ENCODE results near the gene C20orf144. TPM values are rescaled to one million over a fixed set of nuclear protein-coding genes. Genes with fewer than 3 reads are reported as not detected.

The C20orf144 gene
- total RNA-seq, 2 experiments from 2014 or later, result 0.30 to 0.33 TPM

DNA sequence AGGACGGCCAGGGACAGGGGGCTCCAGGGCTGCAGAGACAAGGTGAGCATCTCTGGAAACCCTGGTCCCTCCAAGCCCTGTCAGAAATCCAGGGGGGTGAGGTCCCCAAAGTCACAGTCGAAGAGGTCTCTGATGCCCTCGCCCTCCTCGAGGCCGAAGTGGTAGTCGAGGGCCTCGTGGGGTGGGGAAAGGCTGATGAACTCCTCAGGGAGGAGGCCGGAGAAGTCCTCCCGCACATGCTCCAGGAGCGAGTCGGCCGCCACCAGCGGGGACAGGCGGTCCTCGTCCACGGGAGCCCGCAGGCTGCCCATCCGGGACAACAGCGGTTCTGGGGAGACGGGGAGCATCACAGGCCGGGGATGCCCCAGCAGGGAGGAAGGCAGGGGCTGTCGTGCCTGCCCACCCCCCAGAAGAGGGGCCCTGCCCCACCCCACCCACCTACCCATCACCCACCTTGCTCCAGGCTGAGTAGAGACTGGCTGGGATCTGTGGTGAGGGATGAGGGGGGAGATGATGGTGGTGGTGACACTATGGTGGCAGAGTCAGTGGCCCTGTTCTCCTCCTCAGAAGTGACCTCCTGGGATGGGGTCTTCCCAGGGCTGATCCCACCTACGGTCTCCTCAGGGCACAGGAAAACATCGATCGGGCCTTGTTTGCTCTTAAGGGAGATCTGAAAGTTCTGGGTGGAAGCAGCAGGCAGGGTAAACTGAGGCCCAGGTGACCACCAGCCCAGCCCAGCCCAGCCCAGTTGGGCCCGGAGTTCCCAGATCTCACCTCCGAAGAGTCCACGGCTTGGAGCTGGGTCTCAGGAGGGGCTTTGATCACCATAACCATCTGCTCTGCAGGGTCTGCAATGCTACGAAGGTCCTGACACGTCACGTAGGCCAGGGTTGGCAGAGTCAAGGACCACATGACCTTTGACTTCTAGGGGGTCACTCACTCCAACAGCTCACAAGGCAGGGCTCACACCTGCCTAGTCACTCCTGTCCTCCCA lies 14.8 kb downstream of the C20orf144 start:
- no peak overlapping the region for H3K4me3 Mint-ChIP-seq
- DNase-seq, result no peak
- no peaks in the 10 kb centered on the region for H3K27me3 Mint-ChIP-seq
- no peaks in the 10 kb centered on the region for H3K9me3 Mint-ChIP-seq
- ChIA-PET CTCF (interaction anchor here (5.2 kb wide), 1 partner anchor 8 kb away, joined by 63 read pairs; the partner anchor contains the start of gene ACTL10), POLR2A (interaction anchor here (2.0 to 16.8 kb wide), 5 partner anchors 4 to 13 kb away, joined by 10 to 312 read pairs (median 58); partner anchors contain the start of genes ACTL10, C20orf144 and NECAB3)
- H3K36me3 Mint-ChIP-seq (ENCODE audit: low read depth), result peaks cover 54% of the 10 kb centered on the region
- H3K27ac Mint-ChIP-seq, result no peak overlapping the region
- H3K4me1 Mint-ChIP-seq, result peaks cover 79% of the 10 kb centered on the region

DNA sequence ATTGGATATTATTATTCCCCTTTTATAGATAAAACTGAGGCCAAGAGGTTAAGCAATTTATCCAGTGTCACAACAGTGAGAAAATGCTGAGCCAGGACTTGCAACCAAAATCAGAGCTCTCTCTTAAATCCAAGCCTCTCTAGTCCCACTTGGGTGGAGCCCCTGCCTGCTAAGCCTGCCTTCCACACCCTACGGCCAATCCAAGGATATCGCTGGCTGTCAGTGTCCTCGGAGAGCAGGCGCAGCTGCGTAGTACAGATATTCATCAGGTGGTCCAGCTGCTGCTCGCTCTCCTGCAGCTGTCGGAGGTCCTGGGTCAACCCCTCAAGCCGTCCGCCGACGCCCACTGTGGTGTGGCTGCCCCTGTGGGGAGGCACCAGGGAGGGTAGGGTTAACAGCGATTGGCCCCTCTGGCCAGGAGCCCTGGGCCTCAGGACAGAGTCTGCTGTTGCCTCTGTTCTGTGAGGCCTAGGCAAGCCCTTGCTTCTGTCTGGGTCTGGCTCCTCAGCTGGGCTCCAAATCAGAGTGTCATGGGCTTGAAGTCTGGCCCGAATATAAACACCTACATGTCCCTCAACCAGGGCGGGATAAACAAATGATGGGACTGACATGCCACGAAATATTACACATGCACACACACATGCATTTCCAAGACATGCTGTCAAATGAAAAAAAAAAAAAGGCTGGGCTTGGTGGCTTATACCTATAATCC lies 16.0 kb downstream of the C20orf144 start:
- peaks cover 59% of the 10 kb centered on the region for H3K36me3 Mint-ChIP-seq (ENCODE audit: low read depth)
- POLR2A ChIA-PET, result interaction anchor here (5.1 to 9.3 kb wide), 2 partner anchors 10 to 11 kb away, joined by 58 to 312 read pairs; partner anchors contain the start of genes ACTL10, C20orf144 and NECAB3
- DNase-seq, result no peak
- H3K27ac Mint-ChIP-seq, result peak overlapping the region; percentile 90
- CTCF ChIA-PET, result interaction anchor here (1.1 to 5.2 kb wide), 2 partner anchors 9 to 13 kb away, joined by 4 to 63 read pairs; partner anchors contain the start of gene ACTL10
- no peaks in the 10 kb centered on the region for H3K27me3 Mint-ChIP-seq
- H3K4me1 Mint-ChIP-seq, result peaks cover 79% of the 10 kb centered on the region
- H3K4me3 Mint-ChIP-seq, result no peak overlapping the region
- no peaks in the 10 kb centered on the region for H3K9me3 Mint-ChIP-seq

DNA sequence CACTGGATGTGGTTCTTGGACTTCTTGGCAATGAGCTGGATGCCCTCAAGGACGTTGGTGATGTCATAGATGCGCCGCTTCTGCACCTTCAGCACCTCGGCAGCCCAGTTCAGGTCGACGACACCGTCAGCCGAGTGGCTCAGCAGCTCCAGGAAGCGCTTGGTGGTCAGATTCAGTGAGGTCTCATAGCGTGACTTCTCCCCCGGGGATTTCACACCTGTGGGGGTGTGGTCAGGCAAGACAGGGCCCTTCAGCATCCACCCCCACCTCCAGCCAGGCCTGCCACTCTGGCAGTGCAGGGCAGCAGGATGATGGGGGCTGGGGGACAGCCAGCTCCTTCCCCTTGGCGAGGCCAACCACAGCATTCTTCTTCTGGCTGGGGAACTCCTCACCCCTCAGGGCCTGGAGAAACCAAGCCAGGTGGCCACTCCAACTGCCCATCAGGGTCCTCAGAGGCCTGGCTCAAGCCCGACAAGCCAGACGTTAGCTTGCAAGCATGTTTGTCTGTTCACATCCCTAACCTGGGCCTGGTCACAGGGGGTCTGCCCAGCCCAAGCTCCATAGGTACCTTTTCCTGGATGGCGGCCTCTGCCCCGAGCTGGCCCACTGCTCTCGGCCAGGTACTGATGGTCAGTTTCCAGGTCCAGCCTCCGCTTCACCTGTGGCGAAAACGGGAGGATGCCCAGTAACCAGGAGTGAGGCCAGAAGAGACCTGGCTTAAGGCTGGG lies 17.8 kb downstream of the C20orf144 start:
- DNase-seq, result peak; percentile 78
- Mint-ChIP-seq H3K36me3 (ENCODE audit: low read depth) (peaks cover 63% of the 10 kb centered on the region), H3K9me3 (no peaks in the 10 kb centered on the region), H3K4me1 (peaks cover 81% of the 10 kb centered on the region), H3K27me3 (no peaks in the 10 kb centered on the region), H3K4me3 (no peak overlapping the region), H3K27ac (peak overlapping the region; percentile 90)
- ChIA-PET POLR2A (interaction anchor here (0.6 to 9.3 kb wide), 13 partner anchors 9 to 432 kb away, joined by 3 to 312 read pairs (median 5); partner anchors contain the start of genes ACTL10, C20orf144, CBFA2T2 and EIF2S2), CTCF (interaction anchor here (0.8 to 5.2 kb wide), 6 partner anchors 8 to 236 kb away, joined by 3 to 63 read pairs (median 4); partner anchors contain the start of genes ACTL10, SNTA1 and ZNF341)

DNA sequence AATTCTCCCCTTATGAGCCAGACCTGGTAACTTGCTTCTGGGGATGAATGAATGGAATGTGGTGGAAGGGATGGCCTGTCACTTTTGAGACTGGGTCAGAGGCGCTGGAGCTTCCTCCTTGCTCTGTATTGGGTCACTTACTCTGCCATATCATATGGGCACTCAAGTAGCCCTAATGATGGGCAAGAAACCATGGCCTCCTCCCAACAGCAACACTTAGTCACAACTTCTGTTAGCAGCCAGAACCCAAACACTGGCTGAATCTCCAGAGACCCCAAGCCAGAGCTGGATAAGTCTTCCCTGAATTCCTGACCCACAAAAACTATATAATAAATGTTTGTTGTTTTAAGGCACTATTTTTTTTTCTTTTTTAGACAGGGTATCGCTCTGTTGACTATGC lies 18.6 kb downstream of the C20orf144 start:
- H3K36me3 Mint-ChIP-seq (ENCODE audit: low read depth), result peaks cover 65% of the 10 kb centered on the region
- H3K9me3 Mint-ChIP-seq, result no peaks in the 10 kb centered on the region
- CTCF ChIA-PET, result interaction anchor here (0.9 to 5.2 kb wide), 3 partner anchors 12 to 223 kb away, joined by 4 to 63 read pairs (median 7); partner anchors contain the start of genes ACTL10 and PXMP4
- no peak overlapping the region for H3K4me3 Mint-ChIP-seq
- H3K27ac Mint-ChIP-seq, result peak overlapping the region; percentile 90
- H3K4me1 Mint-ChIP-seq, result peaks cover 80% of the 10 kb centered on the region
- no peak for DNase-seq
- POLR2A ChIA-PET, result interaction anchor here (0.6 to 9.3 kb wide), 12 partner anchors 8 to 330 kb away, joined by 3 to 312 read pairs (median 8); partner anchors contain the start of genes ACTL10, C20orf144, CBFA2T2 and NECAB3
- no peaks in the 10 kb centered on the region for H3K27me3 Mint-ChIP-seq

DNA sequence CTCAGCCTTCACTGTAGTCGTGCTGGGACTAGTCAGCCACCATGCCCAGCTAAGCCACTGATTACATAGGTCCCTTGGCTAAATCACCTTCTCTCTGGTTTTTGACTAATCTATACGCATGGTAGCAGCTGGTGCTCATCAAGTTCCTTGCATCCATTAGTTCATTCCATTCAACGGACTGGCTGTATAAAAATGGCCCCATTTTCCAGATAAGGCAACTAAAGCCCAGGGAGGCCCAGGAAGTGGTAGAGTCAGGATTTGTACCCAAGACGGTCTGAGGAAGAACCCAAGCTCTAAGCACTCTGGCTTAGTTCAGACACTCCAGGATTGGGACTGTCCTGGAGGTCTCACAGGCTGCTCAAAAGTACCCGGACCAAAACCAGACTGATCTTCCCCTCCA lies 19.2 kb downstream of the C20orf144 start:
- CTCF ChIA-PET, result interaction anchor here (0.6 to 5.2 kb wide), 5 partner anchors 13 to 994 kb away, joined by 3 to 63 read pairs (median 4); partner anchors contain the start of genes ACTL10 and PXMP4
- Mint-ChIP-seq H3K36me3 (ENCODE audit: low read depth) (peaks cover 61% of the 10 kb centered on the region), H3K4me3 (peak overlapping the region; percentile 49), H3K27ac (peak overlapping the region; percentile 90), H3K9me3 (no peaks in the 10 kb centered on the region), H3K4me1 (peaks cover 76% of the 10 kb centered on the region), H3K27me3 (no peaks in the 10 kb centered on the region)
- POLR2A ChIA-PET, result interaction anchor here (0.7 to 9.3 kb wide), 10 partner anchors 8 to 312 kb away, joined by 3 to 312 read pairs (median 8); partner anchors contain the start of genes ACTL10, C20orf144, CBFA2T2 and NECAB3
- no peak for DNase-seq

DNA sequence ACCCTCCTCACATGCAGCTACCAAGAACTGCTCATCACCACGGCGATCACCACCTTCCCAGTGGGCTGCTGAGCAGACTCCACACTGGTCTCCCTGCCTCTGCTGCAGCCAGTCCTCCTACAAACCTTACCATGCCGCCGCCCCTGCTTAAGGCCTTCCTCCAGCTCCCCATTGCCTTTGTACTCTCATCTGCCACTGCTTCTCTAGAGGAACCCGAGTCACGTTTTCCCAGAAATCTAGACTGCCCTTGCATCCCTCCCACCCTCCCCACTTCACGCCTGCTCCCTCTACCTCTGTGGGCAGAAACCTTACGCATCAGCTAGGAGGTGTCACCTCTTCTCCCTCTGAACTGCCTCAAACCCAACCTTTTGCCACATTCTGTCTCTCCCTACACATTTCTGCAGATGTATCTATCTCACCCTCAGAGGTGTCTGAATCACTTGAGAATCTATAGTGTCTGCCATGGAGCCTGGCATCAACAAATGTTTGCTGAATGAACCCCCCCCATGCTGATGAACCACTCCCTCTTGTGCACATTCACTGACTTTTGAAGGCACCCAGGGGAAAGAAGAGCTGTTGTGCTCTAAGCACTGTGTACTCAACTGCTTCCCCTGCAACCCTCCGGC lies 19.7 kb downstream of the C20orf144 start:
- H3K27ac Mint-ChIP-seq, result peak overlapping the region; percentile 90
- ChIA-PET CTCF (interaction anchor here (0.6 to 5.2 kb wide), 5 partner anchors 13 to 993 kb away, joined by 3 to 63 read pairs (median 4); partner anchors contain the start of genes ACTL10 and PXMP4), POLR2A (interaction anchor here (0.7 to 9.3 kb wide), 10 partner anchors 7 to 312 kb away, joined by 3 to 312 read pairs (median 8); partner anchors contain the start of genes ACTL10, C20orf144, CBFA2T2 and NECAB3)
- H3K4me3 Mint-ChIP-seq, result peak overlapping the region; percentile 49
- H3K9me3 Mint-ChIP-seq, result no peaks in the 10 kb centered on the region
- H3K27me3 Mint-ChIP-seq, result no peaks in the 10 kb centered on the region
- peaks cover 78% of the 10 kb centered on the region for H3K4me1 Mint-ChIP-seq
- peaks cover 56% of the 10 kb centered on the region for H3K36me3 Mint-ChIP-seq (ENCODE audit: low read depth)
- peak; percentile 42 for DNase-seq

DNA sequence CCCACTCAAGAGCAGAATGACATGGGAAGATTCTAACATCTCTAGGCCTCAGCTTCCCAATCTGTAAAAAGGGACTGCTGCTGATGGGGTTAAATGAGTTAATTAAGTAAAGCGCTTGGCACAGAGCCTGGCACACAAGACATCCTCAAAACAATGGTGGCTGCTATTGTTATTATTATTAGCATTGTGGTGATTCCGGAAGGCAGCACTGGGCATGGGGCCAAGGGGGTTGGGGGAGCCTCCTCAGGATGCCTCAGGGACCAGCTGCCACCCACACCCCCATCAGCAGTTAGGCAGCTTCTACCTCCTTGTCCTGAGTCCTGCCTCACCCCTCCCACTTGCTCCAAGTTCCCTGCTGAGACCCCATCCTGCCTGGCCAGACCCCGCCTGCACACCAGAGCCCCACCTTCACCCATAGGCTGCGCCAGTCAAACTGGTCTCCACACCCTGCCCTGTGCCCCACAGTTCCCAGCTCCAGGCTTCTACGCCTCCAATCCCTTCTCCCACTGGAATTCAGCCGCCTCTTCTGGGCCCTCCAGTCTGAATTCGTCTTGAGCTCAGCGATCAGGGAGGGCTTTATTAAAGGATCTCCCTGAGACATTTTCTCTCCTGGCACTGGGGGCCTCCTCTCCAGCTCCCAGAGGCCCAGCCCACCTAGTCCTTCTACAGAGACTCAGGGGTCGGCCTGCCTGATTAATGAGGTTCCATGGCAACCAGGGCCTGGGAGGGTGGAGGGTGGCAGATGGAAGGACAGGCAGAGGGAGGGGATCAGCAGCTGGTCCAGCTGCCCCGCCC lies 22.6 kb downstream of the C20orf144 start:
- peak overlapping the region; percentile 94 for H3K27ac Mint-ChIP-seq
- H3K4me1 Mint-ChIP-seq, result peaks cover 84% of the 10 kb centered on the region
- no peak for DNase-seq
- POLR2A ChIA-PET, result interaction anchor here (0.8 to 9.3 kb wide), 10 partner anchors 16 to 428 kb away, joined by 3 to 312 read pairs (median 6); partner anchors contain the start of genes ACTL10, C20orf144, CBFA2T2 and CHMP4B
- no peaks in the 10 kb centered on the region for H3K27me3 Mint-ChIP-seq
- CTCF ChIA-PET, result interaction anchor here (1.0 to 1.8 kb wide), 7 partner anchors 10 to 48 kb away, joined by 3 to 12 read pairs (median 4); partner anchors contain the start of genes ACTL10, NECAB3, PXMP4 and ZNF341
- H3K9me3 Mint-ChIP-seq, result no peaks in the 10 kb centered on the region
- H3K36me3 Mint-ChIP-seq (ENCODE audit: low read depth), result peaks cover 36% of the 10 kb centered on the region
- peak overlapping the region; percentile 94 for H3K4me3 Mint-ChIP-seq

DNA sequence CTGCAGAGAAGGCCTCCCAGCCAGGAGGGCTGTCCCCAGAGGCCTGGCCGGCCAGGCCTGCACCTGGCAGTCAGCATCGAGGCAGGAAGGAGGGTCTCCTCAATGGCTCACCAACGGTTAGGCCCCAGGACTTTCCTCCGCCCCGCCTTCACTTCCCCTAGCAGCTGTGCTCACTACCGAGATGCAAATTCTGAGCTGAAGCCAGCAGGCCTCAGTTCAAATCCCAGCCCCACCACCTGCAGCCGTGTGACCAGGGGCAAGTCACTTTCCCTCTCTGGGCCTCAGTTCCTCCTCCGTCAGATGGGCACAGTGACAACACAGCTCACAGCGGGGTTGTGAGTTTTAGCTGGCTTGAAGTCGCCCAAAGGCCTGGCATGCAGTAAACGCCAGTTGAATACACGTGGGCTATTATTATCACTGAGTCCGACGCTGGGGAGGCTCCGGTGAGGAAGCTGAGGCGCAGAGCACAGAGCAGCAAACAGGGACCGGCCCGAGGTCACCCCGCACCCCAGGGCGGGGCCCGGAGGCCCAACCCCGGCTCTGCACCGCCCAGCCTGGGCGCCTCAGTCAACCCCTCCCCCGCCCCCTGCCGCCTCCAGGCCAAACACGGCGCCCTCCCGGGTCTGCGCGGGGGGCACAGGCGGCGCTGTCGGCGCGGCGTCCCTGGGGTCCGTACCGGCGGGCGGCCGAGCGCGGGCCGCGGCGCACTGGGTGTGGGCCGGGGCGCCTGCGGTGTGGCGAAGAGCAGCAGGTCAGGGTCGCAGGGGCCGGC lies 23.4 kb downstream of the C20orf144 start:
- DNase-seq, result peak; percentile 77
- H3K4me1 Mint-ChIP-seq, result peaks cover 84% of the 10 kb centered on the region
- ChIA-PET POLR2A (interaction anchor here (0.8 to 9.3 kb wide), 10 partner anchors 17 to 427 kb away, joined by 3 to 312 read pairs (median 6); partner anchors contain the start of genes ACTL10, C20orf144, CBFA2T2 and CHMP4B), CTCF (interaction anchor here (1.0 to 1.8 kb wide), 7 partner anchors 11 to 47 kb away, joined by 3 to 12 read pairs (median 4); partner anchors contain the start of genes ACTL10, NECAB3, PXMP4 and ZNF341)
- peak overlapping the region; percentile 94 for H3K27ac Mint-ChIP-seq
- no peaks in the 10 kb centered on the region for H3K9me3 Mint-ChIP-seq
- H3K4me3 Mint-ChIP-seq, result peak overlapping the region; percentile 94
- H3K27me3 Mint-ChIP-seq, result no peaks in the 10 kb centered on the region
- H3K36me3 Mint-ChIP-seq (ENCODE audit: low read depth), result peaks cover 29% of the 10 kb centered on the region

DNA sequence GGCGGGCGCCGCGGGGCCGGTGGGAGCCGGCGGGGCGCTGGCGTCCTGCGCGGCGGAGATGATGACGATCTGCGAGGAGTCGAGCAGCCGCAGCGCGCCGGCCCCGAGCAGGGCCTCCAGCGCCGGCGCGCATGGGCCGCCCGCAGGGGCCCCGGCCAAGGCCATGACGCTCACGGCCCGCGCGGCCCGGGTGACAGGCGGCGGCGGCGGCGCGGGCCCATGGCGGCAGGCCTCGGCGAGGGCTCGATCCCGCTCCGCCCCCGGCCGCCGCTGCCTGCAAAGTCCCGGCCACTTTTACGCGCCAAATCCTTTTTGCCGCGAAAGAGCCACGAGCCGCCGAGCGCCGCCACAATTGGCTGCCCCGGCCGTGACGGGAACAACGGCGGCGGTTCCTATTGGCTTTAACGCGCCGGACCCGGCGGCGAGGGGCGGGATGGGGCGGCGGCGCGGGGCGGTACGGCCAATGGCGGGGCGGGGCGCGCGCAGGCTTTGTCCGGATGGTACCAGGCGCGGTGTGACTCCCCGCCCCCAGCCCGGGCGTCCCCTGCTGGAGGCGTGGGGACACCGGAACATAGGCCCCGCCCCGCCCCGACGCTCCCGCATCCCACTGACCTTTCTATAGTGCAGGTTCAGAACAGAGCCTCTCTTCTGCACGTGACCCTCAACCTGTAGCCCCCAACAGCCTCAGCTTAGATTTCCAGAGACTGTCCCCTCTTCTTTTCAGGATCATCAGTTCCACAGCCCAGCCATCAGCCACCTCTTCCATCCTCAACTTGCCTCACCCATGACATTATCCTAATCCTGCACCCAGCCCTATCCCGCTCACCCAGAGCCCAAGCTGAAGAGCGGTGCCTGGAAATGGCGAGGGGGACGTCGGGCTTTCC lies 24.2 kb downstream of the C20orf144 start, which contains the start of gene E2F1:
E2F1 (minus strand) TSS at position 286 of the 884 bp plus-strand sequence; CDS start at position 165, 121 bp downstream.
- CTCF ChIA-PET, result interaction anchor here (1.0 to 1.8 kb wide), 2 partner anchors 20 to 34 kb away, joined by 4 to 12 read pairs; partner anchors contain the start of genes ACTL10 and PXMP4
- no peaks in the 10 kb centered on the region for H3K27me3 Mint-ChIP-seq
- POLR2A ChIA-PET, result interaction anchor here (1.0 to 9.3 kb wide), 14 partner anchors 7 to 426 kb away, joined by 3 to 312 read pairs (median 10); partner anchors contain the start of genes ACTL10, C20orf144, CBFA2T2 and CHMP4B

More for the DNA sequence above, 24.2 kb downstream of the C20orf144 start, which contains the start of gene E2F1:
- H3K27ac Mint-ChIP-seq, result peak within 1 kb of the TSS; percentile 94
- H3K4me1 Mint-ChIP-seq, result peaks cover 81% of the 10 kb centered on the region
- DNase-seq, result peak; percentile 98
- no peaks in the 10 kb centered on the region for H3K9me3 Mint-ChIP-seq
- H3K36me3 Mint-ChIP-seq (ENCODE audit: low read depth), result peaks cover 23% of the 10 kb centered on the region
- peak within 1 kb of the TSS; percentile 94 for H3K4me3 Mint-ChIP-seq

Data from activated CD4-positive, alpha-beta memory T cell treated with anti-CD3 and anti-CD28 coated beads, Interleukin-2, amount 10 ng/mL, durations not matched to agents 7 days and 5 days (primary cell).